ENCODE results near the gene PCED1B.

The PCED1B gene

DNA sequence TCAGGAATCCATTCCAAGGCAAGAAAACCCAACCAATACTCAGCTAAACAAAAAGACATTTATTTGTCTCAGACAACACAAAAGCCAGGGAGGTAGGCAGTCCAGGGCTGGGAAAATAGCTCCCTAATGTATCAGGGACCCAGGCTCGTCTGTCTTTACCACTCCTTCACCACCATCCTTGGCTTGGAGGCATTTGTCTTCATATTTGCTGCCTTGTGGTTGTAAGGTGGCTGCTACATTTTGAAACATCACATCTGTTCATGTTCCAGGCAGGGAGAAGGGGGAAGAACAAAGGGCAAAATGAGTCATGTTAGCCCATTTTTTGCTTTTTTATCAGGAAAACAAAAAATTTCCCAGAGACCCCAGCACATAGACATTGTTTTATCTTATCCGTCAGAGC, 44.8 kb upstream of the PCED1B start:
- Histone ChIP-seq H3K27me3 (replicated peaks; ENCODE audit: control insufficient read depth, insufficient read depth, low read length) (no peaks in the 10 kb centered on the region), H3K4me3 (replicated peaks; ENCODE audit: low read depth, low read length) (no peak overlapping the region), H3K36me3 (ENCODE audit: control insufficient read depth, insufficient read depth, low read length) (no peaks in the 10 kb centered on the region)
- DNase-seq (ENCODE audit: extremely low read depth, insufficient read length), result no peak
- TF ChIP-seq, protein P1, sequence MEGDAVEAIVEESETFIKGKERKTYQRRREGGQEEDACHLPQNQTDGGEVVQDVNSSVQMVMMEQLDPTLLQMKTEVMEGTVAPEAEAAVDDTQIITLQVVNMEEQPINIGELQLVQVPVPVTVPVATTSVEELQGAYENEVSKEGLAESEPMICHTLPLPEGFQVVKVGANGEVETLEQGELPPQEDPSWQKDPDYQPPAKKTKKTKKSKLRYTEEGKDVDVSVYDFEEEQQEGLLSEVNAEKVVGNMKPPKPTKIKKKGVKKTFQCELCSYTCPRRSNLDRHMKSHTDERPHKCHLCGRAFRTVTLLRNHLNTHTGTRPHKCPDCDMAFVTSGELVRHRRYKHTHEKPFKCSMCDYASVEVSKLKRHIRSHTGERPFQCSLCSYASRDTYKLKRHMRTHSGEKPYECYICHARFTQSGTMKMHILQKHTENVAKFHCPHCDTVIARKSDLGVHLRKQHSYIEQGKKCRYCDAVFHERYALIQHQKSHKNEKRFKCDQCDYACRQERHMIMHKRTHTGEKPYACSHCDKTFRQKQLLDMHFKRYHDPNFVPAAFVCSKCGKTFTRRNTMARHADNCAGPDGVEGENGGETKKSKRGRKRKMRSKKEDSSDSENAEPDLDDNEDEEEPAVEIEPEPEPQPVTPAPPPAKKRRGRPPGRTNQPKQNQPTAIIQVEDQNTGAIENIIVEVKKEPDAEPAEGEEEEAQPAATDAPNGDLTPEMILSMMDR (IDR thresholded peaks at IDR 0.05; ENCODE audit: insufficient read depth, low read length, poor library complexity, severe bottlenecking), result no peak

- H3K36me3 ChIP-seq (ENCODE audit: control insufficient read depth, insufficient read depth, low read length), result no peaks in the 10 kb centered on the region
- DNase-seq (ENCODE audit: extremely low read depth, insufficient read length), result no peak
- H3K27me3 ChIP-seq (replicated peaks; ENCODE audit: control insufficient read depth, insufficient read depth, low read length), result no peaks in the 10 kb centered on the region
- H3K4me3 ChIP-seq (replicated peaks; ENCODE audit: low read depth, low read length), result no peak overlapping the region
- TF ChIP-seq, protein P1 (IDR thresholded peaks at IDR 0.05; ENCODE audit: insufficient read depth, low read length, poor library complexity, severe bottlenecking), result no peak
Measured at GRCh38 chr12:47035484-47035883, 43.9 kb upstream of the PCED1B start.

DNA sequence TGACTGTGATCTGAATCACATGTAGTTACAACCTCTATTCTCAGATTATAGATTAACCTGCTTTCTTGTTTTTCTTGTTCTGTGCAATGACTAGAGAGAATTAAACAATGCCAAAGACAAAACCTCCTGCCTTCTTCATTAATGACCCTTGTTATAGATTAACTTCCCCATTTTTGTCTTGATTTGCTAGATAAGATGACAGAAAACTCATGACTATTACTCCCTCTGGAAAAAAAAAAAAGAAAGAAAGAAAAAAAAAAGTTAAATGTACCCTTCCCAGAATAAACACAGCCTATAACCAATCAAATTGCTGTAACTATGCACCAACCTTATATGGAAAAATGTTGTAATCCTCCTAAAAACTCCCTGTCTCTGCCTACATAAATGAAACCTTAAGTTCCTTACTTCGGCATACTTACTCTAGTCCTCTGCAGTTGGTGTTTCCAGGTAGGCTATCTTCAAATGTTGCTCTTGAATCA, 41.1 kb upstream of the PCED1B start:
- H3K36me3 ChIP-seq (ENCODE audit: control insufficient read depth, insufficient read depth, low read length), result no peaks in the 10 kb centered on the region
- TF ChIP-seq, protein P1 (IDR thresholded peaks at IDR 0.05; ENCODE audit: insufficient read depth, low read length, poor library complexity, severe bottlenecking), result no peak
- DNase-seq (ENCODE audit: extremely low read depth, insufficient read length), result no peak
- H3K27me3 ChIP-seq (replicated peaks; ENCODE audit: control insufficient read depth, insufficient read depth, low read length), result no peaks in the 10 kb centered on the region
- H3K4me3 ChIP-seq (replicated peaks; ENCODE audit: low read depth, low read length), result no peak overlapping the region

DNA sequence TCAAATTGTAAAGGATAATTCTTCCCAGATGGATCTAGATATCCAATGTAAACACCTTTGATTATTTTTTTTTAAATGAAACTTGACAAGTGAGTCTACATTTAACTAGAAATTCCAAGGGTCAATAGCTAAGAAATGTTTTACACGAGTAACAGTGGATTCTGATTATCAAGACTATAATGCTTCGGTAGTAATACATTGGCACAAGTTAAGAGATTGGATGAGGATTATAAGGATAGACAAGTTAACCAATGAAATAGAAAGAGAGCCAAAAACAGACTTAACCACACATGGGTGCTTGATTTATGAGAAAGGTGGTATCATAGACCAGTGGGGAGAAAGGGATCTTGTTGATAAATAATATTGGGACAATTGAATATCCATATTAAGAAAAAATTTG, 40.3 kb upstream of the PCED1B start:
- H3K27me3 ChIP-seq (replicated peaks; ENCODE audit: control insufficient read depth, insufficient read depth, low read length), result no peaks in the 10 kb centered on the region
- no peaks in the 10 kb centered on the region for H3K36me3 ChIP-seq (ENCODE audit: control insufficient read depth, insufficient read depth, low read length)
- DNase-seq (ENCODE audit: extremely low read depth, insufficient read length), result no peak
- no peak overlapping the region for H3K4me3 ChIP-seq (replicated peaks; ENCODE audit: low read depth, low read length)
- TF ChIP-seq, protein P1 (IDR thresholded peaks at IDR 0.05; ENCODE audit: insufficient read depth, low read length, poor library complexity, severe bottlenecking), result no peak

DNA sequence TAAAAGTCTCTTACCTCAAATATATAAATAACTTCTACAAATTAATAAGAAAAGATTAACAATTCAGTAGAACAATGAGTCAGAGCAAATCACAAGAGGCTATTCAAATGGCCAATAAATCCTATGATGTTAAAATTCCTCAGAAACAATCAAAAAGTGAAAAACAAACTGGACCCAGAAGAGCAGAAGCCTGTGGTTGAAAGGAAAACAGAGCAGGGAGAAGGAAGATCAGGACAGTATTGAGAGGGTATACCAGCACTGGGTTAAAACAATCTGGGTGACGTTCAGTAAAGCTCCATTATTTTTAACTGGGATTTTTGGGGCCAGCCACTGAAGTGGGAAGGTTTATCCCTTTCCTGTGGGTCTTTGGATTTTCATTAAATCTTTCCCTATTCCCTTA, 39.7 kb upstream of the PCED1B start:
- no peaks in the 10 kb centered on the region for H3K36me3 ChIP-seq (ENCODE audit: control insufficient read depth, insufficient read depth, low read length)
- H3K27me3 ChIP-seq (replicated peaks; ENCODE audit: control insufficient read depth, insufficient read depth, low read length), result no peaks in the 10 kb centered on the region
- DNase-seq (ENCODE audit: extremely low read depth, insufficient read length), result no peak
- TF ChIP-seq, protein P1 (IDR thresholded peaks at IDR 0.05; ENCODE audit: insufficient read depth, low read length, poor library complexity, severe bottlenecking), result no peak
- H3K4me3 ChIP-seq (replicated peaks; ENCODE audit: low read depth, low read length), result no peak overlapping the region

DNA sequence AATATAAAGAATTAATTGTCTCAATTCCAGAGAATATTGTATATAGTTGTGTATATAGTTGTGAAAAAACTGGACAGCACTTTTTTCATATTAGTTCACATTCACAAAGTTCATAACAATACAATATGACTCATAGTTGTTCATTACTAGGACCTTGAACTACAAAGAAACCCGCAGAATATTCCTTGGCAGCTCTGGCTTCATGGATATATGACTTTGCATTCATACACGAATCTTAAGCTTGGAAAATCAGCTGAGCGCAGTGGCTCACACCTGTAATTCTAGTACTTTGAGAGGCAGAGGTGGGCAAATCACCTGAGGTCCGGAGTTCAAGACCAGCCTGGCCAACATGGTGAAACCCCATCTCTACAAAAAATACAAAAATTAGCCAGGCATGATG, 38.1 kb upstream of the PCED1B start:
- Histone ChIP-seq H3K36me3 (ENCODE audit: control insufficient read depth, insufficient read depth, low read length) (no peaks in the 10 kb centered on the region), H3K4me3 (replicated peaks; ENCODE audit: low read depth, low read length) (no peak overlapping the region), H3K27me3 (replicated peaks; ENCODE audit: control insufficient read depth, insufficient read depth, low read length) (no peaks in the 10 kb centered on the region)
- TF ChIP-seq, protein P1 (IDR thresholded peaks at IDR 0.05; ENCODE audit: insufficient read depth, low read length, poor library complexity, severe bottlenecking), result no peak
- DNase-seq (ENCODE audit: extremely low read depth, insufficient read length), result no peak

All from GM06990 (cell line).